ENCODE measurements around the gene RPAP2.
"Not testable (repeated sequence)": the region's sequence is repeated elsewhere in the genome, so short reads cannot be mapped to it uniquely, and the experiment has no call there.

GRCh38 chr1:92281411-92281810 lies 17.4 kb upstream of the RPAP2 start:
- not testable (repeated sequence) for TF ChIP-seq CTCF, POLR2A, POLR2AphosphoS5 (IDR thresholded peaks at IDR 0.05)

Data from transverse colon (tissue), 4 donors.